ENCODE results near the gene ELL. TPM values are rescaled to one million over a fixed set of nuclear protein-coding genes. Genes with fewer than 3 reads are reported as not detected.
A peak's percentile ranks its signal among the peaks of the same experiment; 100 is the strongest.

The ELL gene
- total and polyA plus RNA-seq, 2 experiments from 2014 or later = 11.3 to 20.1 TPM

- H2AFZ ChIP-seq = no peak overlapping the region
- no peak overlapping the region for H3K4me3 ChIP-seq
- H3K27me3 Mint-ChIP-seq (ENCODE audit: insufficient read depth, low read depth, poor library complexity) = peaks cover 25% of the 10 kb centered on the region
- peaks cover 15% of the 10 kb centered on the region for H3K4me1 ChIP-seq (ENCODE audit: insufficient read depth)
- TF ChIP-seq POLR2AphosphoS5 (IDR thresholded peaks at IDR 0.05; ENCODE audit: low read depth) (no peak), CTCF (conservative IDR thresholded peaks at IDR 0.05; ENCODE audit: low read depth in 2 of 2) (peak; percentile 52 to 71; a peak in 3 of 4 replicates)
- 0 out of 2 replicates have a peak overlapping the region, but pooled peaks have one; percentile 19 for H3K27ac ChIP-seq (ENCODE audit: low read depth)
- H3K4me3 Mint-ChIP-seq = no peak overlapping the region
- H3K9me2 ChIP-seq (ENCODE audit: insufficient read depth) = no peaks in the 10 kb centered on the region
- peaks cover 17% of the 10 kb centered on the region for H3K36me3 Mint-ChIP-seq (ENCODE audit: low read depth)
- peak; percentile 3 for ATAC-seq
- H4K20me1 ChIP-seq (replicated peaks; ENCODE audit: insufficient read depth) = peaks cover 3% of the 10 kb centered on the region
- H3K9me3 Mint-ChIP-seq = peaks cover 4% of the 10 kb centered on the region
- H3K4me2 ChIP-seq = no peak overlapping the region
- no peak overlapping the region for H3K27ac Mint-ChIP-seq
- H3F3A ChIP-seq (replicated peaks; ENCODE audit: low read depth) = peaks cover 22% of the 10 kb centered on the region; the same call in 1 of the 2 replicates
- H3K27me3 ChIP-seq (ENCODE audit: insufficient read depth) = no peaks in the 10 kb centered on the region
- no peaks in the 10 kb centered on the region for H3K79me2 ChIP-seq (replicated peaks; ENCODE audit: insufficient read depth)
- peak; percentile 69 for DNase-seq (ENCODE audit: low spot score)
- no peaks in the 10 kb centered on the region for H3K36me3 ChIP-seq (ENCODE audit: insufficient read depth)
- H3K4me1 Mint-ChIP-seq = peaks cover 24% of the 10 kb centered on the region
Measured at GRCh38 chr19:18440415-18440877, 81.4 kb downstream of the ELL start.

GRCh38 chr19:18439910-18440237, 82.0 kb downstream of the ELL start:
- Histone ChIP-seq H3F3A (replicated peaks; ENCODE audit: low read depth) (peaks cover 22% of the 10 kb centered on the region; the same call in 1 of the 2 replicates), H3K4me3 (no peak overlapping the region), H3K79me2 (replicated peaks; ENCODE audit: insufficient read depth) (no peaks in the 10 kb centered on the region), H3K36me3 (ENCODE audit: insufficient read depth) (no peaks in the 10 kb centered on the region), H3K27ac (ENCODE audit: low read depth) (no peak overlapping the region), H2AFZ (no peak overlapping the region), H3K9me2 (ENCODE audit: insufficient read depth) (no peaks in the 10 kb centered on the region), H3K4me2 (peak overlapping the region; percentile 82), H3K4me1 (ENCODE audit: insufficient read depth) (peaks cover 15% of the 10 kb centered on the region), H3K27me3 (ENCODE audit: insufficient read depth) (no peaks in the 10 kb centered on the region), H4K20me1 (replicated peaks; ENCODE audit: insufficient read depth) (peaks cover 3% of the 10 kb centered on the region)
- ATAC-seq = no peak
- Mint-ChIP-seq H3K4me3 (0 out of 3 replicates have a peak overlapping the region, but pooled peaks have one; percentile 49), H3K27me3 (ENCODE audit: insufficient read depth, low read depth, poor library complexity) (peaks cover 27% of the 10 kb centered on the region), H3K27ac (no peak overlapping the region), H3K4me1 (peaks cover 24% of the 10 kb centered on the region), H3K36me3 (ENCODE audit: low read depth) (peaks cover 21% of the 10 kb centered on the region), H3K9me3 (peaks cover 4% of the 10 kb centered on the region)
- no peak for DNase-seq (ENCODE audit: low spot score)
- TF ChIP-seq CREB1 (CRISPR knock-in tag; IDR thresholded peaks at IDR 0.05; ENCODE audit: low read depth) (no peak), EZH2phosphoT487 (IDR thresholded peaks at IDR 0.05; ENCODE audit: unreplicated experiment) (no peak), CTCF (conservative IDR thresholded peaks at IDR 0.05; ENCODE audit: low read depth in 2 of 2) (no peak), EZH2 (IDR thresholded peaks at IDR 0.05; ENCODE audit: low read depth, unreplicated experiment) (no peak), ZNF114 (CRISPR knock-in tag; IDR thresholded peaks at IDR 0.05) (no peak), ETS1 (IDR thresholded peaks at IDR 0.05) (no peak), ZNF462 (CRISPR knock-in tag; IDR thresholded peaks at IDR 0.05) (no peak), STAT1 (IDR thresholded peaks at IDR 0.05; ENCODE audit: unreplicated experiment) (no peak), NANOG (IDR thresholded peaks at IDR 0.05; ENCODE audit: borderline replicate concordance) (no peak)
